HG02642 (cell line): ENCODE measurements around the gene MAP7D3.
"Not testable (repeated sequence)": the region's sequence is repeated elsewhere in the genome, so short reads cannot be mapped to it uniquely, and the experiment has no call there.

Experiments used
- ATAC-seq: cut with Tn5 transposase; IDR thresholded peaks from one replicate; pipeline ENCODE4 v1.9.1; 2021; ENCODE audit warnings: mild to moderate bottlenecking; ENCODE audit not compliant: unreplicated experiment, poor library complexity

The MAP7D3 gene

GRCh38 chrX:136189222-136189621, 62.0 kb downstream of the MAP7D3 start:
- no peak for ATAC-seq

GRCh38 chrX:136186023-136186413, 65.2 kb downstream of the MAP7D3 start:
- ATAC-seq: no peak

- ATAC-seq: no peak
Measured at GRCh38 chrX:136185401-136186022, 65.7 kb downstream of the MAP7D3 start.

GRCh38 chrX:136183917-136184316, 67.3 kb downstream of the MAP7D3 start:
- no peak for ATAC-seq

- no peak for ATAC-seq
Measured at GRCh38 chrX:136183172-136183571, 68.0 kb downstream of the MAP7D3 start.

- no peak for ATAC-seq
Measured at GRCh38 chrX:136182414-136182813, 68.8 kb downstream of the MAP7D3 start.

- ATAC-seq: no peak
Measured at GRCh38 chrX:136179133-136179532, 72.1 kb downstream of the MAP7D3 start.

- no peak for ATAC-seq
Measured at GRCh38 chrX:136176399-136176825, 74.8 kb downstream of the MAP7D3 start.

GRCh38 chrX:136171420-136171819, 79.8 kb downstream of the MAP7D3 start:
- ATAC-seq: no peak

GRCh38 chrX:136170139-136170800, 80.9 kb downstream of the MAP7D3 start:
- no peak for ATAC-seq

- no peak for ATAC-seq
Measured at GRCh38 chrX:136168929-136169735, 82.1 kb downstream of the MAP7D3 start.

- not testable (repeated sequence) for ATAC-seq
Measured at GRCh38 chrX:136167989-136168388, 83.2 kb downstream of the MAP7D3 start.

GRCh38 chrX:136166221-136166855, 84.9 kb downstream of the MAP7D3 start:
- no peak for ATAC-seq

GRCh38 chrX:136165406-136165805, 85.8 kb downstream of the MAP7D3 start:
- ATAC-seq: no peak

GRCh38 chrX:136163689-136164088, 87.5 kb downstream of the MAP7D3 start:
- ATAC-seq: no peak
